VCaP (cell line): ENCODE results near the gene HTR6.
A peak's percentile ranks its signal among the peaks of the same experiment; 100 is the strongest.

ENCODE experiments used
- H3K27ac ChIP-seq: fragments of 450-650 bp; 2 replicates; pipeline ENCODE4 v1.5.1; 2017
- TF ChIP-seq, protein P1 (sequence below): fragments of 450-650 bp; conservative IDR thresholded peaks from 2 replicates; pipeline ENCODE4 v1.5.1; 2017; ENCODE audit warnings: mild to moderate bottlenecking, moderate library complexity

The HTR6 gene

GRCh38 chr1:19664453-19665185, at the start of gene HTR6:
Gene HTR6 (plus strand): TSS chr1:19664875. CDS start chr1:19665754, 879 bp downstream.
- H3K27ac ChIP-seq = peak within 1 kb of the TSS; percentile 60; the same call in 1 of the 2 replicates
- TF ChIP-seq, protein P1, sequence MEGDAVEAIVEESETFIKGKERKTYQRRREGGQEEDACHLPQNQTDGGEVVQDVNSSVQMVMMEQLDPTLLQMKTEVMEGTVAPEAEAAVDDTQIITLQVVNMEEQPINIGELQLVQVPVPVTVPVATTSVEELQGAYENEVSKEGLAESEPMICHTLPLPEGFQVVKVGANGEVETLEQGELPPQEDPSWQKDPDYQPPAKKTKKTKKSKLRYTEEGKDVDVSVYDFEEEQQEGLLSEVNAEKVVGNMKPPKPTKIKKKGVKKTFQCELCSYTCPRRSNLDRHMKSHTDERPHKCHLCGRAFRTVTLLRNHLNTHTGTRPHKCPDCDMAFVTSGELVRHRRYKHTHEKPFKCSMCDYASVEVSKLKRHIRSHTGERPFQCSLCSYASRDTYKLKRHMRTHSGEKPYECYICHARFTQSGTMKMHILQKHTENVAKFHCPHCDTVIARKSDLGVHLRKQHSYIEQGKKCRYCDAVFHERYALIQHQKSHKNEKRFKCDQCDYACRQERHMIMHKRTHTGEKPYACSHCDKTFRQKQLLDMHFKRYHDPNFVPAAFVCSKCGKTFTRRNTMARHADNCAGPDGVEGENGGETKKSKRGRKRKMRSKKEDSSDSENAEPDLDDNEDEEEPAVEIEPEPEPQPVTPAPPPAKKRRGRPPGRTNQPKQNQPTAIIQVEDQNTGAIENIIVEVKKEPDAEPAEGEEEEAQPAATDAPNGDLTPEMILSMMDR = no peak

- TF ChIP-seq, protein P1 = no peak
- H3K27ac ChIP-seq = peak overlapping the region; percentile 67
These were observed 49.2 kb upstream of the HTR6 start for GRCh38 chr1:19615438-19615837.

GRCh38 chr1:19616489-19616888, 48.2 kb upstream of the HTR6 start:
- H3K27ac ChIP-seq = peak overlapping the region; percentile 67
- TF ChIP-seq, protein P1 = no peak

GRCh38 chr1:19617376-19617775, 47.3 kb upstream of the HTR6 start:
- TF ChIP-seq, protein P1 = no peak
- peak overlapping the region; percentile 67 for H3K27ac ChIP-seq

- TF ChIP-seq, protein P1 = no peak
- peak overlapping the region; percentile 79 for H3K27ac ChIP-seq
These were observed 46.2 kb upstream of the HTR6 start for GRCh38 chr1:19618428-19618827.

DNA sequence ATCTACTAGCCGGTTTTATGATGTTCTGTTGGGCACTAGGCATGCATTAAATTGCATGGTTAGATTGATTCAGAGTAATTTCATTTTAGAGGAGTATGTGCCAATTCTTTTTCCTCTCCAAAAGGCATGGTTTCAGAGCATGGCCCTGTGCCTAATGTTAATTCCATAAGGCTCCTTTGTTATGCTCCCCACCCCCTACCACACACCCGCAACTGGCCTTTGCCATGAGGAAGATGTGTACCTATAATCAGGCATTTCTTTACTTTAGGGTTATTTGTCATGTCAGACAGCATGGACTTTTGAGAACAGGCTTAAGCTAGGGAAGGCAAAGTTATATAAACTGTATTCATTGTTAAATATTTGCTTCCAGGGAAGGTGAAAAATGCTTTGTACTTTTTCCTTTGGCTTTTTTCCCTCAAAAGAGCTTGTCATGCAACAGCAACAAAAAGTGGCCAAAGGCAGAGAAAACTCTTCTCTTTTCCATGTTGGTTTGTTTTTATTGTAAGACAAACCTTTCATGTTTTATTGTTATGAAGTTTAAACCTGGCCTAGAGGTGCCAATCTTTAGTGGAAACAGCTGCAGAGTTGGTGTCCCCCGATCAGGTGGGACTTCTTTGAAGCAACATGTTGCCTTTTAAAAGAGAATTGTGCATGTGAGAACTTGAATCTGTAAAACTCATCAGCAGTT, 44.8 kb upstream of the HTR6 start:
- peak overlapping the region; percentile 79 for H3K27ac ChIP-seq
- TF ChIP-seq, protein P1 = no peak

DNA sequence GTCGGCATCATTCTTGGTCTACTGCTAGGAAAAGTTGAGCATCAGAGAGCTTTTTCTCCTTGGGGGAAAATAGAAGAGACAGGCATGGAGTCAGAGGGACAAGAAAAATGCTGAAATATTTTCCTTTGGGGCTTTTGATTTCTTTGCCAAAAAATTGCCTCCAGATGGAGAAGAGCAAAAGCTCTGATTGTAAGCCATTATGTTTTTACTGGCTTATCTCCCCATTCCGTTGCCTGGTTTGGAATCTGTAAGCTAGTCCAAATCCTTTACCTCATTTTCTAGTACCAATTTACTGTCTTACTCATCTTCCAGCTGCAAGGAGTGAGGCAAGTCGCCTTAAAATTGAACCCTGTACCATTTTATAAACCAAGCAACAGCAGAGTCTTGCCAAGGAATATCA, 43.9 kb upstream of the HTR6 start:
- peak overlapping the region; percentile 79 for H3K27ac ChIP-seq
- TF ChIP-seq, protein P1 = no peak
